NCI-H2029 treated with DMSO at 0.1 percent for 48 hours (cell line): ENCODE results near the gene RASSF6.
"Not testable (repeated sequence)": the region's sequence is repeated elsewhere in the genome, so short reads cannot be mapped to it uniquely, and the experiment has no call there.

Experiments used
- DNase-seq: peaks from one replicate; lab custom pipeline; 2025; lab: John Stamatoyannopoulos, UW

RASSF6 gene

GRCh38 chr4:73620115-73620792, at the start of gene RASSF6:
TSS of gene RASSF6 (minus strand) at chr4:73620436. CDS start at chr4:73611795, 8,641 bp downstream.
- DNase-seq: peak; percentile 48

GRCh38 chr4:73669410-73670183, 49.4 kb upstream of the RASSF6 start:
- no peak for DNase-seq

GRCh38 chr4:73668782-73669201, 48.6 kb upstream of the RASSF6 start:
- DNase-seq: no peak

- not testable (repeated sequence) for DNase-seq
These were observed 45.7 kb upstream of the RASSF6 start for GRCh38 chr4:73665924-73666323.

- DNase-seq: no peak
These were observed 44.2 kb upstream of the RASSF6 start for GRCh38 chr4:73664470-73664869.

DNA sequence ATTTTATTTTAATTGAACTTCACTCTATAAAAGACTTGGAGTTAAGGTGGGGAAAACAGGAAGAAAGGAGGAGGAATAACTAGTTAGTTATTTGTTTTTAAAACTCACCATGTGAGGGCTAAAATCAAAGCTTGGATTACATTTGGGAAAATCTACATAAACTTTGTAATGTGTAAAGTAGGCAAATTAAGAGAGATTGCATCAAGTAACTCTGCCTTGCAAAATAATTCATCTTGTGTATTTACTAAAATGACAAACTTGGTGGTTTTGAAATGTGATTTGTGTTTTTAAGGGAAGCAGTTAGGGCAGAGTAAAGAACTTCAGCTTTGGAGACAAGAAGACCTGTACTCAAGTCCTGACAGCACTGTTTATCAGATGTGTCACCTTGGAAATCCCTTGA, 43.3 kb upstream of the RASSF6 start:
- DNase-seq: no peak

DNA sequence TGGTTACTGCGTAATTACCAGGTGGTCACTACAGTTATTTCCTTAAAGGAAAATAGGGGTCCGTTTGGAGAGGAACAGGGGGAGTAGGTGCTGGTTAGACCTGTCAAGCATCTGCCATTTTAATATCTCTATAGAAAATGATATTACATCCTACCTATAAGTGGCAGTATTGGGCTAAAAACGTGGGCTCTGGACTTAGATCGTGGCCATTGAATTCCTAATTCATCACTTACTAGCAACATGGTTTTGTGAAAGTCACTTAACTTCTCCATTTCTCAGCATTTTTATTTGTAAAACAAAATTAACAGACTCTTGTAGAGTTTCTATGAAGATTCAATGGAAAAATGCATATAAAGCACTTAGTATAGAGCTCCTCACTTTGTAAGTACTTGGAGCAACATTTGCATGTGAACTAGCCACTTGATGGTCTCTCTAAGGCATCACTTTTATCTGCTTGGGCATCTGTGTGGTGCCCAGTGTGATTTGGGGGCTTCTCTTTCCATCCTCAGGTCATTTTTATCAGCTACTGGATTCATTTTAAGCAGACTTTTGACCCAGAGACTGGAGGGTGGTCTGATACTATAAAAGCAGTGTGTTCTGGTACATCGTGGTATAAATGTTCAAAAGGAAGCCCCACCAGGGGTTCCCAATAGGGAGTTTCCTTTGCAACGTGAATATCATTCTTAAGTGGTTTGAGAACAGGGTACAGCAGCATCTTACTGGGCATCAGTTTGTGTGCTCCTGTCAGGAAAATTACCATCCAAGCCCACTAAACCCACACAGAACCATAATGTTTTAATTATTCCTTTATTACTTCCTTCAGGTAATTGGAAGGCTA, 42.7 kb upstream of the RASSF6 start:
- DNase-seq: peak; percentile 23

DNA sequence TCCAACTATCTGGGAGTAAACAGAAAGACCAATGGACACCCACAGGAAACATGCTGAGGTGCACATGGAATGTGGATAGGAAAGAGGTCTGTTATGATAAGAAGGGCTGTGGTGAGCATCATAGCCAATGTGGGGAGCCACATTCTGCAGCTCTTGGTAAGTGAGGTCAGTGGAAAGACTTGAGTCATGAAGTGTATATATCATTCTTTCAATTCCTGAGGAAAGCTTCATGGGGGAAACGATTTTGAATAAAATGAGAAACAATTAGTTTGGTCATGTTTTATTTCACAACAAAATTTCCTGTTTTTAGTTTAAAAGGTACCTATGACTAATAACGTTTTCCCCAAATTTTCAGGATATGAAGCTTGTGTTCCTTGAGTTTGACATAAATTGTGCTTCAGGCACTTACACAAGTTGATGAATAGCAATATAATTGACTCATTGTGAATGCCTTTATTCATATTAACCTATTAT, 41.4 kb upstream of the RASSF6 start:
- no peak for DNase-seq

- DNase-seq: no peak
These were observed 40.6 kb upstream of the RASSF6 start for GRCh38 chr4:73660808-73661207.

DNA sequence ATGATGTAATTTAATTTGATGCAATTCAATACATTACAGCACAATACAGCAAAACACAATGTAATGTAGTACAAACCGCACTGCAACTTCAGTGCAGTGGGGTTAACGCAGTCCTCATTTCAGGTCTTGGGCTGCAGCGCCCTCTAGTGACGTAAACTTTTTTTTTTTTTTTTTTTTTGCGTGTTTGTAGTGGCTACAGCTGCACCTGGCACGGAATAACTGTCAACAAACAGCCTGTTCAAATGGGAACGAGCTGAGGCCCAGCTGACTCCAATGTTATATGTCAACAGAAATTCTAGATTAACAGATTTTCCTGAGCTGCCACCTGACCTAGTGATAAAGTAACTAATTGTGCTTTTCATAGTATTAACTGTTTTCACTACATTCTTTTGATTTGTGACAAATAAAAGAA, 33.5 kb upstream of the RASSF6 start:
- DNase-seq: peak; percentile 82

DNA sequence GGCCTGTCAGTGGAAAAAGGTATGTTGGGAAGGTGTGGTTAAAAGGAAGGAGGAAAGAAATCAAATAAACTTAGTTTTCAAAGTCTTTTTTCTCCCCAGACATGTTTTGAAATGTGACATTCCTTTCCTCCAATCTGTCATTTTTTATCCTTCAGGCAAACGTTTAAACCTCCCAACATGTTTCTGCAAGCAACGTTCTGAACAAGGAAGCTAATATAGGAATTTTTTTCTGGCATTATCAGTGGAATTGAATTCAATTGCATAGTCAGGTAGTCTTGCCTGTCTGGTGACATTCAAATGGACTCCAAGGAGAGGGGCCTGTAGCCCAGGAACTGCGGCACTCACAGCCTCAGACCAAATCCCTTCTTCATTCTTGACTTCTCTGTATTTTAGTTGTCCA, 30.0 kb upstream of the RASSF6 start:
- no peak for DNase-seq

- DNase-seq: peak; percentile 88
These were observed 28.2 kb upstream of the RASSF6 start for GRCh38 chr4:73648478-73648877.

DNA sequence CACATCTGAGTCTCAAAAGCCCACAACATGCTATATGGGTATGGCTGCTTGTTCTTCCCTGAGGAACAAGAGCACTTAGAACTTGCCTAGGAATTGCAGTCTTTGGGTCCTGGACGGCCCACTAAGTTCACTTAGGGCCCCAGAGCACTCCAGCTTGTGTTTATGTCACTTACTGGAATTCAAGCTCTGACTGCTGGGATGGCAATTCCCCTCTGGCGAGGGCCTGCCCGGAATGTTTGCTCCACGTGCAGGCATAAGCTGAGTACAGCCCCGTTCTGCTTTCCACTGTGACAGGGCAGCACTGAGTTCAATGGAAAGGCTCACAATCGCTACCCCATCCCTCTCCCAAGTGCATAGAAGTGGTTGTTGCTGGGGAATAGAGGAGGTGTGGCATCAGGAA, 25.9 kb upstream of the RASSF6 start:
- no peak for DNase-seq

GRCh38 chr4:73631565-73632226, 11.5 kb upstream of the RASSF6 start:
- peak; percentile 16 for DNase-seq

GRCh38 chr4:73628834-73629233, 8.6 kb upstream of the RASSF6 start:
- not testable (repeated sequence) for DNase-seq

- no peak for DNase-seq
These were observed 1.1 kb upstream of the RASSF6 start for GRCh38 chr4:73621357-73621756.

DNA sequence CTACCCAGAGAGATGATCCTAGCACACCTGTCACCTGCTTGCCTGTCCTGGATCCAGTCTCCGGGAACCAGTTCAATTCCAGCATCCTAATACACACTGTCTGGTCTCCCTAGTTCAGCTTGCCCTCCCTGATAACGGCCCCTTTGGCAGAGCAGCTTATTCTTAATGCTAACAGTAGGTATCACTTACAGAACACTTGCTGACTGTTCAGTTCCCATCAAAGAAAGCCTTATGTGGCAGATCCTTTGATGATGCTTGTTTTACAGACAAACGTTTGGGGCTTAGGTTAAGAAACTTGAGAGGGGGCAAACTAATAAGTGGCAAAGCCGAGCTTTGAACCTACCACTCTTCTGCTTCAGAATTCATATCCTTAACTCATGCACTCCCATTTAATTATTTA, 890 bp downstream of the RASSF6 start:
- peak; percentile 70 for DNase-seq

- DNase-seq: no peak
These were observed 3.0 kb downstream of the RASSF6 start for GRCh38 chr4:73617256-73617655.

DNA sequence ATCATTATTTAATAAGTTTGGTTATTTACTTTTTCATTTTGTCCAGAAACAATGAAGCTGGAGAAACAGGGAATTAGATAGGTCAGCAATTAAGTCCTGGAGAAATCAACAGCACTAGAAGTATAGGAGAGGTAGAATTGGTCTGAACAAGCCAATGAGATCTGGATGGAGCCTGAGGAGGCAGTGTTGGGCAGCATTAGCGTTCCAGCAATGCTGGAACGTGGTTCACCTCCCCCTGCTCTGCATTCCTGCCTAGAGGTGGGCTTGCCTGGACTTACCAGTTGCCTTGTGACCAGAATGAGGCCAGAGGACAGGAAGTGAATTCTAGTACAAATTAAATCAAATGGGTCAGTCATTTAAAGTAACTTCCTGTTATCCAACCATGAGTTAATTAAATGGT, 4.6 kb downstream of the RASSF6 start:
- no peak for DNase-seq

DNA sequence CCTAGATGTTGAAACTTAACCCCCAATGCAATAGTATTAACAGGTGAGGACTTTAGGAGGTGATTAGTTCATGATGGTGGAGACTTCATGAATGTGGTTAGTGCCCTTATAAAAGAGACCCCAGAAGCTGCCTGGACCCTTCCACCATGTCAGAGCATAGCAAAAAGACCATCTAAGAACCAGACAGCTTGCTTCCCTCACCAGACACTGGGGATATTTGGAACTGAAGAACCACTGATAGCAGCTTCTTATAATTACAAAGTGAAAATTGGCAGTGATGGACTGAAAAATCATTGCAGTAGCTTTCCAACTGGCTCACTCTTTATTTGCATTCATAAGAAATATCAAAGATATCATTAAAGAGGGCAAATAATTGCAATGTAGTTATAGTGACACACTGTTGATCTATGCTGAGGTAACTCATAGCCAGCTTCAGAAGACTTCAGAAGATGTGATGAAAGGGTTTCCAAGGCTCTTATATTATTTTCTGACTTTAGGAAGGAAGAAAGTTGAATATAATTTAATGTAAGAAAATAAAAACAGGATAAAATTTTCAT, 5.8 kb downstream of the RASSF6 start:
- DNase-seq: no peak

DNA sequence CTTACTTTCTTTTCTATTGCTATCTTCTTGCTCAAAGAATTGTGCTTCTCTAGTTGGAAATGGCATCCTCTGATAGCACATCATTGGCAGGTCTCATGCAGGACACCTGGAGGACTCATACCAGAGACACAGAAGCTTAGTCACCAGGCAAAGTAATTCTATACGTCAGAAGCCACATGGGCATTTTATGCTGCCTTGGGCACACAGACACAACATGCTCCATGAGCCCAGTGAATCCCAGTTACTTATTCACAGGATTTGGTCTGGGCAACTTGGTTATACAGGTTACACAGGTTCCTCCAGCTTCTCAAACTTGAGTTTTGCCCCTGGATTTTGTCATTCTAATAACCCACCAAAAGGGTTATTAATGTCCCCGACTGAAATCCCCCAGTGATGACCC, 7.1 kb downstream of the RASSF6 start:
- no peak for DNase-seq

GRCh38 chr4:73612032-73612431, 8.2 kb downstream of the RASSF6 start:
- no peak for DNase-seq
